Measurements from ENCODE around the gene PREP. TPM values are rescaled to one million over a fixed set of nuclear protein-coding genes. Genes with fewer than 3 reads are reported as not detected.

Gene PREP
- total RNA-seq, 1 donor, result 17.7 TPM

DNA sequence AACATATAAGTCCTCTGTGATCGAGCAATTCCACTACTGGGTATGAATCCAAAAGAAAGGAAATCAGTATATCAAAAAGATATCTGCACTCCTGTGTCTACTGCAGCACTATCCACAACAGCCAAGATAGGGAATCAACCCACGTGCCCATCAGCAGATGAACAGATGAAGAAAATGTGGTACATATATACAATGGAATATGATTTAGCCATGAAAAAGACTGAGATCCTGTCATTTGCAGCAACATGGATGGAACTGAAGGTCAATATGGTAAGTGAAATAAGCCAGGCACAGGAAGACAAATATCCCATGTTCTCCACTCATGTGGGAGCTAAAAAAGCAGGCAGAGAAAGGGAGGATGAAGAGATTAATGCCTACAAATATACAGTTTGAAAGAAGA is 127.3 kb downstream of the PREP start:
- no peaks in the 10 kb centered on the region for H3K9me3 ChIP-seq (ENCODE audit: low read depth, low read length)
- peaks cover 6% of the 10 kb centered on the region for H3K4me1 ChIP-seq (ENCODE audit: insufficient read depth, low read length)
- no peak overlapping the region for H3K4me3 ChIP-seq (ENCODE audit: insufficient read depth, low read length)
- H2AFZ ChIP-seq (ENCODE audit: low read length), result no peak overlapping the region
- H3K27me3 ChIP-seq (ENCODE audit: insufficient read depth, low read length), result no peaks in the 10 kb centered on the region
- peaks cover 6% of the 10 kb centered on the region for H3K36me3 ChIP-seq (ENCODE audit: insufficient read depth, low read length)
- no peaks in the 10 kb centered on the region for H3K79me2 ChIP-seq (ENCODE audit: insufficient read depth, low read length)
- H3K27ac ChIP-seq (ENCODE audit: low read depth, low read length), result no peak overlapping the region
- no peak overlapping the region for H3K4me2 ChIP-seq (ENCODE audit: insufficient read depth, low read length)
- DNase-seq (ENCODE audit: insufficient read length, low spot score, missing footprints), result no peak
- TF ChIP-seq, protein P1, sequence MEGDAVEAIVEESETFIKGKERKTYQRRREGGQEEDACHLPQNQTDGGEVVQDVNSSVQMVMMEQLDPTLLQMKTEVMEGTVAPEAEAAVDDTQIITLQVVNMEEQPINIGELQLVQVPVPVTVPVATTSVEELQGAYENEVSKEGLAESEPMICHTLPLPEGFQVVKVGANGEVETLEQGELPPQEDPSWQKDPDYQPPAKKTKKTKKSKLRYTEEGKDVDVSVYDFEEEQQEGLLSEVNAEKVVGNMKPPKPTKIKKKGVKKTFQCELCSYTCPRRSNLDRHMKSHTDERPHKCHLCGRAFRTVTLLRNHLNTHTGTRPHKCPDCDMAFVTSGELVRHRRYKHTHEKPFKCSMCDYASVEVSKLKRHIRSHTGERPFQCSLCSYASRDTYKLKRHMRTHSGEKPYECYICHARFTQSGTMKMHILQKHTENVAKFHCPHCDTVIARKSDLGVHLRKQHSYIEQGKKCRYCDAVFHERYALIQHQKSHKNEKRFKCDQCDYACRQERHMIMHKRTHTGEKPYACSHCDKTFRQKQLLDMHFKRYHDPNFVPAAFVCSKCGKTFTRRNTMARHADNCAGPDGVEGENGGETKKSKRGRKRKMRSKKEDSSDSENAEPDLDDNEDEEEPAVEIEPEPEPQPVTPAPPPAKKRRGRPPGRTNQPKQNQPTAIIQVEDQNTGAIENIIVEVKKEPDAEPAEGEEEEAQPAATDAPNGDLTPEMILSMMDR (IDR thresholded peaks at IDR 0.05; ENCODE audit: extremely low read depth, low read depth, low read length), result no peak
- no peaks in the 10 kb centered on the region for H4K20me1 ChIP-seq (ENCODE audit: insufficient read depth, low read length)

DNA sequence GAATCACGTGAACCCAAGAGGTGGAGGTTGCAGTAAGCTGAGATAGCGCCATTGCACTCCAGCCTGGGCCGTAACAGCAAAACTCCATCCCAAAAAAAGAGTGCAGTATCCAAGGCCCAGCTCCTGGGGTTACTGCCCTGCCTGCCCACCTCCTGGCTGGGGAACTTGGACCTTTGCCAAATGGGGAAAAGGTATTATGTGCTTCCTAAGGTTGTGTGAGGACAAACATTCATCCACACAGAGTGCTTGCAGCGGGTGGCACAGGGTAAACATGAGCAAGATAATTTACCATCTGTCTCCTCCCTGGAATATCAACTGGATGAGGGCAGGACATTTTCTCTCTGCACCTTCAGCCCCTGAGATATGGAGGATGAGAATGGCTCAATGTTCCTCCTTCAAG is 128.2 kb downstream of the PREP start:
- no peaks in the 10 kb centered on the region for H3K27me3 ChIP-seq (ENCODE audit: insufficient read depth, low read length)
- H3K4me3 ChIP-seq (ENCODE audit: insufficient read depth, low read length), result no peak overlapping the region
- no peaks in the 10 kb centered on the region for H3K79me2 ChIP-seq (ENCODE audit: insufficient read depth, low read length)
- H4K20me1 ChIP-seq (ENCODE audit: insufficient read depth, low read length), result no peaks in the 10 kb centered on the region
- H3K36me3 ChIP-seq (ENCODE audit: insufficient read depth, low read length), result peaks cover 6% of the 10 kb centered on the region
- H3K4me1 ChIP-seq (ENCODE audit: insufficient read depth, low read length), result peaks cover 6% of the 10 kb centered on the region
- no peak overlapping the region for H2AFZ ChIP-seq (ENCODE audit: low read length)
- H3K4me2 ChIP-seq (ENCODE audit: insufficient read depth, low read length), result no peak overlapping the region
- H3K9me3 ChIP-seq (ENCODE audit: low read depth, low read length), result no peaks in the 10 kb centered on the region
- H3K27ac ChIP-seq (ENCODE audit: low read depth, low read length), result no peak overlapping the region
- TF ChIP-seq, protein P1 (IDR thresholded peaks at IDR 0.05; ENCODE audit: extremely low read depth, low read depth, low read length), result no peak
- DNase-seq (ENCODE audit: insufficient read length, low spot score, missing footprints), result no peak

- no peak overlapping the region for H3K27ac ChIP-seq (ENCODE audit: low read depth, low read length)
- H3K4me1 ChIP-seq (ENCODE audit: insufficient read depth, low read length), result peaks cover 6% of the 10 kb centered on the region
- no peaks in the 10 kb centered on the region for H3K27me3 ChIP-seq (ENCODE audit: insufficient read depth, low read length)
- no peaks in the 10 kb centered on the region for H4K20me1 ChIP-seq (ENCODE audit: insufficient read depth, low read length)
- H2AFZ ChIP-seq (ENCODE audit: low read length), result no peak overlapping the region
- H3K36me3 ChIP-seq (ENCODE audit: insufficient read depth, low read length), result peaks cover 6% of the 10 kb centered on the region
- H3K4me3 ChIP-seq (ENCODE audit: insufficient read depth, low read length), result no peak overlapping the region
- no peak for DNase-seq (ENCODE audit: insufficient read length, low spot score, missing footprints)
- no peaks in the 10 kb centered on the region for H3K9me3 ChIP-seq (ENCODE audit: low read depth, low read length)
- H3K4me2 ChIP-seq (ENCODE audit: insufficient read depth, low read length), result no peak overlapping the region
- H3K79me2 ChIP-seq (ENCODE audit: insufficient read depth, low read length), result no peaks in the 10 kb centered on the region
- TF ChIP-seq, protein P1 (IDR thresholded peaks at IDR 0.05; ENCODE audit: extremely low read depth, low read depth, low read length), result no peak
Measured at GRCh38 chr6:105273589-105273988, 129.3 kb downstream of the PREP start.

GRCh38 chr6:105272786-105273185 is 130.1 kb downstream of the PREP start:
- H3K36me3 ChIP-seq (ENCODE audit: insufficient read depth, low read length), result peaks cover 6% of the 10 kb centered on the region
- no peak overlapping the region for H3K4me2 ChIP-seq (ENCODE audit: insufficient read depth, low read length)
- TF ChIP-seq, protein P1 (IDR thresholded peaks at IDR 0.05; ENCODE audit: extremely low read depth, low read depth, low read length), result no peak
- no peak overlapping the region for H3K4me3 ChIP-seq (ENCODE audit: insufficient read depth, low read length)
- H2AFZ ChIP-seq (ENCODE audit: low read length), result no peak overlapping the region
- H3K9me3 ChIP-seq (ENCODE audit: low read depth, low read length), result no peaks in the 10 kb centered on the region
- no peaks in the 10 kb centered on the region for H3K79me2 ChIP-seq (ENCODE audit: insufficient read depth, low read length)
- no peak for DNase-seq (ENCODE audit: insufficient read length, low spot score, missing footprints)
- H3K4me1 ChIP-seq (ENCODE audit: insufficient read depth, low read length), result peaks cover 6% of the 10 kb centered on the region
- H4K20me1 ChIP-seq (ENCODE audit: insufficient read depth, low read length), result no peaks in the 10 kb centered on the region
- no peaks in the 10 kb centered on the region for H3K27me3 ChIP-seq (ENCODE audit: insufficient read depth, low read length)
- no peak overlapping the region for H3K27ac ChIP-seq (ENCODE audit: low read depth, low read length)
